MM.1S (cell line): ENCODE measurements around the gene L1CAM.

ENCODE experiments used
- DNase-seq: peaks from one replicate; pipeline ENCODE4 v3.0.0-alpha.2; 2015
- H2AFZ ChIP-seq: fragments of 300-600 bp; sonication (generic); 2 replicates; pipeline ENCODE4 v1.6.0; 2016; ENCODE audit warnings: antibody characterized with exemption, low read length
- H3F3A ChIP-seq: fragments of 300-600 bp; sonication (generic); 2 replicates; pipeline ENCODE4 v1.6.1; 2016; ENCODE audit warnings: mild to moderate bottlenecking, antibody characterized with exemption, low read length, moderate library complexity, mixed read lengths; ENCODE audit not compliant: insufficient read depth
- H3K27ac ChIP-seq: fragments of 300-600 bp; sonication (generic); 2 replicates; pipeline ENCODE4 v1.5.1; 2016; ENCODE audit warnings: mild to moderate bottlenecking, low read length
- H3K27me3 ChIP-seq: fragments of 300-600 bp; sonication (generic); replicated peaks from 2 replicates; pipeline ENCODE4 v1.6.0; 2016; ENCODE audit warnings: low read length; ENCODE audit not compliant: insufficient read depth
- H3K36me3 ChIP-seq: fragments of 300-600 bp; sonication (generic); replicated peaks from 2 replicates; pipeline ENCODE4 v1.6.1; 2016; ENCODE audit warnings: mild to moderate bottlenecking, low read length, mixed read lengths; ENCODE audit not compliant: insufficient read depth
- H3K4me1 ChIP-seq: fragments of 300-600 bp; sonication (generic); 2 replicates; pipeline ENCODE4 v1.6.1; 2016; ENCODE audit warnings: low read length, mixed read lengths
- H3K4me2 ChIP-seq: fragments of 300-600 bp; sonication (generic); 2 replicates; pipeline ENCODE4 v1.6.0; 2016; ENCODE audit warnings: low read depth, low read length
- H3K4me3 ChIP-seq: fragments of 300-600 bp; sonication (generic); 2 replicates; pipeline ENCODE4 v1.5.1; 2016; ENCODE audit warnings: low read length, mixed read lengths
- H3K79me2 ChIP-seq: fragments of 300-600 bp; sonication (generic); 2 replicates; pipeline ENCODE4 v1.6.1; 2016; ENCODE audit warnings: mixed run types, low read length, mixed read lengths
- H3K9ac ChIP-seq: fragments of 300-600 bp; sonication (generic); 2 replicates; pipeline ENCODE4 v1.6.1; 2016; ENCODE audit warnings: low read length, mixed read lengths
- H3K9me2 ChIP-seq: fragments of 300-600 bp; sonication (generic); replicated peaks from 2 replicates; pipeline ENCODE4 v1.6.1; 2016; ENCODE audit warnings: mild to moderate bottlenecking, low read length, mixed read lengths; ENCODE audit not compliant: insufficient read depth
- H3K9me3 ChIP-seq: fragments of 300-600 bp; sonication (generic); replicated peaks from 2 replicates; pipeline ENCODE4 v1.6.1; 2016; ENCODE audit warnings: mild to moderate bottlenecking, low read length, mixed read lengths; ENCODE audit not compliant: insufficient read depth
- H4K20me1 ChIP-seq: fragments of 300-600 bp; sonication (generic); 2 replicates; pipeline ENCODE4 v1.6.1; 2016; ENCODE audit warnings: mild to moderate bottlenecking, low read length, moderate library complexity, mixed read lengths; ENCODE audit not compliant: insufficient read depth
- CTCF ChIP-seq: fragments of 300-600 bp; sonication (generic); IDR thresholded peaks from 2 replicates; pipeline ENCODE4 v1.5.1; 2016; ENCODE audit warnings: antibody characterized with exemption, low read length, mixed read lengths
- EZH2 ChIP-seq: fragments of 300-600 bp; sonication (generic); optimal IDR thresholded peaks from 2 replicates; pipeline ENCODE3; 2017; ENCODE audit warnings: low read depth, mild to moderate bottlenecking, antibody characterized with exemption, low read length, mixed read lengths
- EZH2phosphoT487 ChIP-seq: fragments of 300-600 bp; sonication (generic); IDR thresholded peaks from 2 replicates; pipeline ENCODE4 v1.6.1; 2018; ENCODE audit warnings: antibody characterized with exemption, low read length

L1CAM gene

GRCh38 chrX:153888344-153888743 is 2.4 kb upstream of the L1CAM start:
- Histone ChIP-seq H3K9ac (no peak overlapping the region), H3K4me2 (no peak overlapping the region)

GRCh38 chrX:153887385-153887784 is 1.4 kb upstream of the L1CAM start:
- no peaks in the 10 kb centered on the region for H4K20me1 ChIP-seq
- H3K27me3 ChIP-seq = peaks cover 22% of the 10 kb centered on the region
- H3K27ac ChIP-seq = no peak overlapping the region
- H3K36me3 ChIP-seq = no peaks in the 10 kb centered on the region
- no peaks in the 10 kb centered on the region for H3F3A ChIP-seq
- no peaks in the 10 kb centered on the region for H3K9me3 ChIP-seq
- no peak overlapping the region for H3K4me2 ChIP-seq
- TF ChIP-seq EZH2phosphoT487 = no peak
- TF ChIP-seq CTCF = no peak
- TF ChIP-seq EZH2 = no peak
- H3K9me2 ChIP-seq = no peaks in the 10 kb centered on the region
- no peak overlapping the region for H3K9ac ChIP-seq
- no peak for DNase-seq
- H3K4me3 ChIP-seq = no peak overlapping the region
- H3K4me1 ChIP-seq = no peaks in the 10 kb centered on the region
- H3K79me2 ChIP-seq = no peaks in the 10 kb centered on the region
- H2AFZ ChIP-seq = no peak overlapping the region

More at GRCh38 chrX:153888344-153888743, 2.4 kb upstream of the L1CAM start:
- Histone ChIP-seq H3K9me2 (no peaks in the 10 kb centered on the region), H3K79me2 (no peaks in the 10 kb centered on the region), H3K27me3 (peaks cover 22% of the 10 kb centered on the region), H3K36me3 (no peaks in the 10 kb centered on the region), H2AFZ (no peak overlapping the region), H3F3A (no peaks in the 10 kb centered on the region), H3K4me1 (no peaks in the 10 kb centered on the region), H3K27ac (no peak overlapping the region), H4K20me1 (no peaks in the 10 kb centered on the region), H3K9me3 (no peaks in the 10 kb centered on the region), H3K4me3 (no peak overlapping the region)
- no peak for TF ChIP-seq EZH2phosphoT487
- TF ChIP-seq CTCF = no peak
- TF ChIP-seq EZH2 = no peak
- no peak for DNase-seq

- no peak overlapping the region for H3K4me2 ChIP-seq
- no peak overlapping the region for H2AFZ ChIP-seq
- no peak for DNase-seq
- H3K27me3 ChIP-seq = peaks cover 26% of the 10 kb centered on the region
- H3K27ac ChIP-seq = no peak overlapping the region
- H3K9ac ChIP-seq = no peak overlapping the region
- H3K4me1 ChIP-seq = no peaks in the 10 kb centered on the region
- H3K4me3 ChIP-seq = no peak overlapping the region
- no peak for TF ChIP-seq EZH2
- TF ChIP-seq CTCF = no peak
- TF ChIP-seq EZH2phosphoT487 = no peak
- no peaks in the 10 kb centered on the region for H4K20me1 ChIP-seq
- no peaks in the 10 kb centered on the region for H3K9me2 ChIP-seq
- H3K79me2 ChIP-seq = no peaks in the 10 kb centered on the region
- no peaks in the 10 kb centered on the region for H3F3A ChIP-seq
- H3K9me3 ChIP-seq = no peaks in the 10 kb centered on the region
- no peaks in the 10 kb centered on the region for H3K36me3 ChIP-seq
Measured at GRCh38 chrX:153886915-153887314, 942 bp upstream of the L1CAM start.
